ENCODE results near the gene ZNF695.
"Not testable (repeated sequence)": the region's sequence is repeated elsewhere in the genome, so short reads cannot be mapped to it uniquely, and the experiment has no call there.

GRCh38 chr1:247032306-247032705 lies 24.4 kb upstream of the ZNF695 start:
- TF ChIP-seq POLR2A, CTCF (IDR thresholded peaks at IDR 0.05): not testable (repeated sequence)
